NCI-H2107 treated with DMSO at 0.1 percent for 48 hours (cell line): ENCODE measurements around the gene TARS1.
A peak's percentile ranks its signal among the peaks of the same experiment; 100 is the strongest.

Source experiments
- DNase-seq: peaks from one replicate; lab custom pipeline; 2025; ENCODE audit not compliant: unreplicated experiment; lab: John Stamatoyannopoulos, UW

TARS1 gene

DNA sequence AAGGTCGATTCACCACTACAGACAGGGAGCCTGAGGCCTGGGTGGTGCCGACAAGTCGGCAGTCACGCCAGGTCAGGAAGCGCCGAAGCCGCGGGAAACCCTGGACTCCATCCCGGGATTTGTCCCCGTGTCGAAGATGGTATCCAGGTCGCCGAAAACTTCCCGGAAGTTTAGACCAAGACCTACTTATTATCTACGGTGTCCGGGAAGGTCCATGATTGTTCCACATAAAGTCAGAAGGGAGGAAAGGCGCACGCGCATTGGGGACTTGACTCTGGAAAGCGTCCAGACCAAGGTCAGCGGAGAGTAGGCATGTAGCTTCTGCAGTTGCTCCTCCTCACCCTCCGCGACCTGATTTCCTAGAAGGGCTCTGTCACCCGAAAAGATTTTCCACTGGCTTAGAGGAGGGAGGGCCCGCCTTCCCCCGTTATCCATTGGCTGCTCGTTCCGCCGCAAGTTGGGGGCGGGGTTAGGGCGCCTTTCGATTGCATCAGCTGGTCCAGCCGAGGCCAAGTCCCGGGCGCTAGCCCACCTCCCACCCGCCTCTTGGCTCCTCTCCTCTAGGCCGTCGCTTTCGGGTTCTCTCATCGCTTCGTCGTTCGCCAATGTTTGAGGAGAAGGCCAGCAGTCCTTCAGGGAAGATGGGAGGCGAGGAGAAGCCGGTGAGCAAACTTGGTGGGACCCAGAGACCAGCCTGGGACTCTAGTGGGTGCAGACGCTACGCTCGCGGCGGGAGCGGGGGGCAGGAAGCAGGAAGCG lies at the start of gene TARS1:
Gene TARS1, plus strand, starts transcription at position 484 of the 759 bp plus-strand sequence. Its CDS starts 122 bp downstream, at position 606.
- DNase-seq = peak; percentile 99

DNA sequence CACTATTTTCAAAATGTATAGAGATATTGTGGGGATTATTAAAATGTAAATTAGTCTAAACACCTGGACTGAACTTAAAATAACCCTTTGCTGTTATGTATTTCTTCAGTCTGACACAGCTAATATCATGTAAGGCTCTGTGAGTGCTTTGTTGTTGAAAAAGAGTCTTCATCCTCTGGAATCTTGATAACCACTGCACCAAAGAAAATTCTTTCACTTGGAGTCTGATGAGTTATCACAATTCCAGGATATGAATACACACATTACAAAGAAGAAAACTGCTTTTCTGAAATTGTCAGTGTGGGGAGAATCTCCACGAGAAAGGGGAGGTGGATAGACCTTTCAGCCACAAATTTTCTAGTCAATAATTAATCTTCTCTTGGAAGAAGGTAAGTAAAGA lies 42.3 kb upstream of the TARS1 start:
- no peak for DNase-seq

GRCh38 chr5:33400675-33401074 lies 40.1 kb upstream of the TARS1 start:
- no peak for DNase-seq

GRCh38 chr5:33401482-33402390 lies 39.0 kb upstream of the TARS1 start:
- no peak for DNase-seq

GRCh38 chr5:33403187-33403586 lies 37.6 kb upstream of the TARS1 start:
- no peak for DNase-seq

- DNase-seq = no peak
Measured at GRCh38 chr5:33408816-33409215, 31.9 kb upstream of the TARS1 start.

GRCh38 chr5:33409435-33410170 lies 31.2 kb upstream of the TARS1 start:
- DNase-seq = no peak

DNA sequence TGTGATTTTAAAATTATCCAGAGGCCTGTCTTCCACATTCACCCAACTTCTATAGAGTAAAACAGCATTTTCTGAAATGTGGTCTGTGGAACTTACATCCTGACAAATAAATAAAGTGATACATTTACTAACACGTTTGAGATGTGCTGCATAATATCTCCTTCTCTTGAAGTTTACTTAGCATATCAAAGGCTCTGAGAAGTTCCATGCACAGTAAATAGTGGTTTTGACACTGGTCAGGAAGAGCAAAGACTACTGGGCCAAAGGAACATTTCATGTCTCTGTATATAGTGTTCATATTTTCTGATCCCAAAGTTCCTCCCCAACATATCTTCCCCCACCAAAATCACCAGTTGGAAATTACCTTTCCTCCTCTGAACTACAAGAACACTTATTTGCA lies 30.5 kb upstream of the TARS1 start:
- no peak for DNase-seq

DNA sequence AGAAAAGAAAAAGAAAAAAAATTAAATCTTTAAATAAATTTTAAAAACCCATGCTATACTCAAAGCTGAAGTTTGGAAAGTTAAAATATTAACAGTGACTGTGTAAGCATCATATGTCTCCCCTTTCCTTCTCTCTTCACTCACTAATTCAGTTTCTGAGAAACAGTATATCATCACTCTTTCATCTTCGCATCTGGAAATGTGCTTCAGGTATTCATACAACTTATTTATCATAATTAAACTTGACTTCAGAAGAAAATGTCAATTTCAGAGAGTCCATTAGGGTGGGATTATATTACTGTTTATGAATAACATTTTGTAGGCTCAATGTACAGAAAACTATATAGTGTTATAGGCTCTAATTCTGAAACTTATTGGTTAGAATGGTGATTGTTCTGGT lies 29.3 kb upstream of the TARS1 start:
- no peak for DNase-seq

DNA sequence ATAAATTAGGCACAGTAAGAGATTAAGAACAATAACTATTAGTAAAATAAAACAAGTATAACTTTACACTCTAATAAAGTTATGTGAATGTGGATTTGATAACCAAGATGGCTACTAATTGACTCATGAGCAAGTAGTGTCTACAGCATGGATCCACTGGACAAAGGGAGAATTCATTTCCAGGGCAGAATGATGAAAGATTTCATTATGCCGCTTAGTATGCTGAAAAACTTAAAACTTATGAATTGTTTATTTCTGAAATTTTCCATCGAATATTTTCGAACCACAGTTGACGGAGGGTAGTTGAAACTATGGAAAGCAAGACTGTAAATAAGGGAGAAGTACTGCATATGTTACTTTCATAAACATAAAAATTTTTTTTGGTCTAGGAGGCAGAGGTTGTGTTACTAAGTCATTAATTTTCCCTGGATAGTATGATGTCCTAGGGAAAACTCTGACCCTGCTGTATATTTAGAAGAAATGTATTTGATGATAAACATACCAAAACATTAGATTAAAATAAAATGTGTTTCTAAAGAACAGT lies 24.9 kb upstream of the TARS1 start:
- no peak for DNase-seq

GRCh38 chr5:33417632-33418031 lies 23.1 kb upstream of the TARS1 start:
- DNase-seq = no peak

GRCh38 chr5:33420946-33421345 lies 19.8 kb upstream of the TARS1 start:
- DNase-seq = no peak

DNA sequence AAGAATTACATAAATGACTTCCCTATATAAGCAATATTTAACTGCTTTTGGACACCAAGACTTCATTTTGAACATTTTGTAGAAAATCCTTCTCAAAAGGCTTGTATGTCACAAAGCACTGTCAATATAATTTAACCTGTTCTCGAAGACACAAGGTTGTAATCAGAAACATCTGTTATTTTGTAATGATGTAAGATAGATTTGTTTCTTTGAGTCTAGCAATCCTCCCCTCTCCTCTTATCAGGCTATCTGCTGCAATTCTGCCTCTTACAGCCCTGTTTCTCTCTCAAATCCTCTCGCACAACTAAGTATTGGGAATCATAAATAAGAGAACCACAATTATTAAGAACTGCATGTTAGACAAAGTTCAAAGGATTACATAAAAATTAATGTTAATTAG lies 18.6 kb upstream of the TARS1 start:
- no peak for DNase-seq

DNA sequence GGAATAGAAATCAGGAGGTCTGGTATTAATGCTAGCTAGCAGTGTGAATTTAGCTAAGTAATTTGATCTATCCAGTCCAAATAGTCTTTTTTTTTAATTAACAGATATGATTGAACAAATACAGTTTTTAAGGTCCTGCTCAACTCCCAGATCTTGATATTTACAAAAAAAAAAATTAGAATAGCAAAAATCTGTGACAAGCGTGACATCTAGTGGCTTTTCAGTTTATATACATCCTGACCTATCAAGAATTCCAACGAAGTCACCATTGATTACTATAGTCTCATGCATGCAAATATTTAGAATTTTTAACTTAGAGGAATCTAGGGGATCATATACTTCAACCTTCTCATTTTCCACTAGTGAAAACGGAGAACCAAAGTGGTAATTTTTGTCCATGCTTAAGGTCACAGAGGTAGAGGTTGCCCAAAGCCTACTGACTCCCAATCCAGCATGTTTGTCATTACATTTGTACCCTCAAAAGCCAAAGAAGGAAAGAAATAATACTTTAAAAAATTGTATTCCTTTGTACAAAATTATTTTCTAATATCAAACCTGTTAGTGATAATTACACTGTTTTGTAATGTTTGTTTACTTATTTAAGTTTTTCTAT lies 17.6 kb upstream of the TARS1 start:
- no peak for DNase-seq

GRCh38 chr5:33425314-33425713 lies 15.5 kb upstream of the TARS1 start:
- no peak for DNase-seq

DNA sequence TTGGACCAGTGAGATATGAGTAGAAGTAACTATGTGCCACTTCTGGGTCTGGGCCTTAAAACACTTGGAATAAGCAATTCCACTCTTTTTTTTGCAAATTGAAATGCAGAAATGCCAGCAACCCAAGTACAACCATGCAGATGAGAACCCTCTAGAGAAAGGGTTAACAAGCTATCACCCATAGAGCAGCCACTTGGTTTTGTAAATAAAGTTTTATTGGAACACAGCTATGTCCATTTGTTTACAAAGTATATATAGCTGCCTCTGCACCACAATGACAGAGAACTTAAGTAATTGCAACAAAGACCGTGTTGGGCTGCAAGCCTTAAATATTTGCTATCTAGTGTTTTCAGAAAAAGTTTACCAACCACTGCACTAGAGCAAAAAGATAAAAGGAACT lies 9.8 kb upstream of the TARS1 start:
- no peak for DNase-seq

DNA sequence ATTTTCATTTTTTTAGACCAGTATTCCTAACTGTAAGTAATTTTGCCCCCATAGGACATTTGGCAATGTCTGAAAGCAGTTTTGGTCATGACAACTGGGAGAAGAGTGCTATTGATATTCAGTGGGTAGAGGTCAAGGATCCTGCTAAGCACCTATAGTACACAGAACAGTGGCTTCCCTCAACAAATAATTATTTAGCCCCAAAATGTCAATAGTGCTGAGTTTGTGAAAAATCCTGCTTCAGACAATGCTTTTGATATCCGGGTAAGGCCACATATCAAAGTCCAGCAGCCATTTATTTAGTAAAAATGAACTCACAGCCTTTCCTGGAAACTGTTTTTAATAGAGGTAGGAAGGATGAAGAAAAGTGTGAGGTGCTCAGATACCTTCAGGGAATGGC lies 8.1 kb upstream of the TARS1 start:
- no peak for DNase-seq

GRCh38 chr5:33433303-33434240 lies 7.2 kb upstream of the TARS1 start:
- DNase-seq = no peak

GRCh38 chr5:33435893-33436490 lies 4.8 kb upstream of the TARS1 start:
- peak; percentile 75 for DNase-seq
